Prostate gland (tissue), 2 donors: ENCODE measurements around the gene CHN1. TPM values are rescaled to one million over a fixed set of nuclear protein-coding genes. Genes with fewer than 3 reads are reported as not detected.

Source experiments
- DNase-seq: peaks from one replicate; pipeline ENCODE4 v3.0.0-alpha.2; 2019; ENCODE audit warnings: low spot score
- H3K27ac ChIP-seq, 2 donors: fragments of 200-600 bp; sonication (generic); 2 replicates each; pipeline ENCODE4 v1.5.1; 2017 to 2019
- H3K27me3 ChIP-seq: fragments of 200-600 bp; sonication (generic); replicated peaks from 2 replicates; pipeline ENCODE4 v1.5.1; 2019; ENCODE audit not compliant: insufficient read depth
- H3K36me3 ChIP-seq, 2 donors: fragments of 200-600 bp; sonication (generic); 1 replicate in 1 of 2; 2 replicates in 1 of 2; pipeline versions ENCODE4 v1.5.1 to v1.8.1; 2017 to 2019
- H3K4me1 ChIP-seq: fragments of 200-600 bp; sonication (generic); replicated peaks from 2 replicates; pipeline ENCODE4 v1.5.1; 2019
- H3K4me3 ChIP-seq, 2 donors: fragments of 200-600 bp; sonication (generic); 2 replicates each; pipeline ENCODE4 v1.5.1; 2017 to 2019
- H3K9me3 ChIP-seq: fragments of 200-600 bp; sonication (generic); 2 replicates; pipeline ENCODE4 v1.5.1; 2017
- POLR2A ChIP-seq: fragments of 450-650 bp; IDR thresholded peaks from one replicate; pipeline ENCODE4 v1.6.1; 2016; ENCODE audit warnings: antibody characterized with exemption, mild to moderate bottlenecking
- POLR2AphosphoS5 ChIP-seq: sonication (generic); formaldehyde crosslinking; IDR thresholded peaks from one replicate; pipeline ENCODE4 v1.6.1; 2017; ENCODE audit warnings: antibody characterized with exemption
- WGBS: methylation state at CpG from one replicate; pipeline ENCODE4 v1.1.5; 2018; 5-methylcytosine and 5-hydroxymethylcytosine counted together
- intact Hi-C: fragments of 100-400 bp; cut with DNase I; formaldehyde crosslinking; loops from one replicate; pipeline ENCODE4 v1.14.2; 2022
- total RNA-seq, 2 donors: library from RNA; depleted of rRNA; stranded (reverse); fragments of >200 nt; gene quantifications; one replicate each; pipeline ENCODE4 v1.1.0, GENCODE V29; 2016
- TF ChIP-seq, protein P1 (sequence below), 4 experiments: fragments of 200-600 bp in 2 of 4; fragments of 450-650 bp in 2 of 4; sonication (generic) in 2 of 4; IDR thresholded peaks; 1 replicate in 3 of 4; 2 replicates in 1 of 4; pipeline ENCODE4 v1.5.1; 2016 to 2019; ENCODE audit warnings: antibody characterized with exemption in 4 of 4, mild to moderate bottlenecking in 2 of 4, moderate library complexity in 2 of 4

The CHN1 gene
- total RNA-seq, 2 donors from 2014 or later, result 7.8 to 20.1 TPM

DNA sequence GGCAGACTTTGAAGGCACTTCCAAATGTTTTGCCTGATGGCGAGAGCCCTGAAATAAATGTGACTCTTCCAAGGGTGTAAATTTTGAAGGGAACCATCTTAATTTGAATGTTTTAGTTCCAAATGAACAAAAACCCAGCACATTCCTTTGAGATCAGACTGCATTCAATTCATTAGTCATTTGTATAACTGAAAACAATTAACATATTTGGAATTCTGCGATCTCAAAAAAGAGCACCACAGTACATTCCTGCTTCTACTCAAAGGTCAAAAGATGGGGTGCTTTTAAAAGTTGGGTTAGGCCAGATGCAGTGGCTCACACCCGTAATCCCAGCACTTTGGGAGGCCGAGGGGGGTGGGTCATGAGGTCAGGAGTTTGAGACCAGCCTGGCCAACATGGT lies 202.7 kb downstream of the CHN1 start:
- Histone ChIP-seq H3K4me1 (no peaks in the 10 kb centered on the region), H3K9me3 (no peaks in the 10 kb centered on the region), H3K36me3 (no peaks in the 10 kb centered on the region), H3K4me3 (no peak overlapping the region), H3K27me3 (no peaks in the 10 kb centered on the region), H3K27ac (no peak overlapping the region)
- intact Hi-C loops, result no loop called here
- TF ChIP-seq POLR2AphosphoS5 (no peak), POLR2A (no peak)
- TF ChIP-seq, protein P1, sequence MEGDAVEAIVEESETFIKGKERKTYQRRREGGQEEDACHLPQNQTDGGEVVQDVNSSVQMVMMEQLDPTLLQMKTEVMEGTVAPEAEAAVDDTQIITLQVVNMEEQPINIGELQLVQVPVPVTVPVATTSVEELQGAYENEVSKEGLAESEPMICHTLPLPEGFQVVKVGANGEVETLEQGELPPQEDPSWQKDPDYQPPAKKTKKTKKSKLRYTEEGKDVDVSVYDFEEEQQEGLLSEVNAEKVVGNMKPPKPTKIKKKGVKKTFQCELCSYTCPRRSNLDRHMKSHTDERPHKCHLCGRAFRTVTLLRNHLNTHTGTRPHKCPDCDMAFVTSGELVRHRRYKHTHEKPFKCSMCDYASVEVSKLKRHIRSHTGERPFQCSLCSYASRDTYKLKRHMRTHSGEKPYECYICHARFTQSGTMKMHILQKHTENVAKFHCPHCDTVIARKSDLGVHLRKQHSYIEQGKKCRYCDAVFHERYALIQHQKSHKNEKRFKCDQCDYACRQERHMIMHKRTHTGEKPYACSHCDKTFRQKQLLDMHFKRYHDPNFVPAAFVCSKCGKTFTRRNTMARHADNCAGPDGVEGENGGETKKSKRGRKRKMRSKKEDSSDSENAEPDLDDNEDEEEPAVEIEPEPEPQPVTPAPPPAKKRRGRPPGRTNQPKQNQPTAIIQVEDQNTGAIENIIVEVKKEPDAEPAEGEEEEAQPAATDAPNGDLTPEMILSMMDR (IDR thresholded peaks at IDR 0.05), result no peak
- 95% methylated on average over 4 of the region's 4 CpGs for WGBS
- DNase-seq, result no peak

DNA sequence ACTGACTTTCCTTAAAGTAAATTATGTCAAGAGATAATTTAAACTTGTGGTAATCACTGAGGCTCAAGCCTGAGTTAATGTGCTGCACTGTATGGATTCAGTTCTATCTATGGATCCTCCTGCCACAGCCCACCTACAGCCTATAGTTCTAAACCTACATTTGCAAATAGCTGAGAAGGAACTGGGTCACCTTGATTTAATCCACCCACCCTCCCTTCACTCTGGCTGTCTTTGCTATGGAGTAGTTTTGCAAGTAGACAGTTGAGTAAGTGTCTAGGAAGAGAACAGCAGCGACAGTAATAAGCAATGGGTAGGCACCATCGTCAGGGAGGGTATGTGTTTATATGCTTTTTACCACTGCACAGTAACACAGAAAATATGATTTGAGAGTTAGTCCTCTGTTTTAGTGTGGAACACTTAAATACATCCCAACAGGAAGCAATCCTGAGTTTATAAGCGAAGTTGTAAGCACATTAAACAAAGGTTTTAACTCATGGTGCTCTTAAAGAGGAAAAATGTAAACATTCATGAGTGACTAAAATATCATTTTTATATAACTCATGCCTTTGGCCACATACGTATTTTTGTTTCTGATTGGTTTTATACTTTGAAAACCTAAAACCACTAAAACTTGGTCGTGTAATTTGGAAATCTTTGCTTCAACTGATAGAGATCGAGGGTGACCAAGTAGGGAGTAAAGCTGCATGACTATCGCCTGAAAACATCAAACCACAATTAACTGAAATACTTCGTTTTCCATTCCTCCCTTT lies 204.6 kb downstream of the CHN1 start:
- no peaks in the 10 kb centered on the region for H3K4me1 ChIP-seq
- H3K27me3 ChIP-seq, result no peaks in the 10 kb centered on the region
- H3K9me3 ChIP-seq, result no peaks in the 10 kb centered on the region
- TF ChIP-seq POLR2A (no peak), POLR2AphosphoS5 (no peak)
- TF ChIP-seq, protein P1 (IDR thresholded peaks at IDR 0.05), result no peak
- intact Hi-C loops, result no loop called here
- 76% methylated on average over 8 of the region's 8 CpGs for WGBS
- H3K27ac ChIP-seq, result no peak overlapping the region
- H3K36me3 ChIP-seq, result no peaks in the 10 kb centered on the region
- H3K4me3 ChIP-seq, result no peak overlapping the region
- DNase-seq, result no peak

DNA sequence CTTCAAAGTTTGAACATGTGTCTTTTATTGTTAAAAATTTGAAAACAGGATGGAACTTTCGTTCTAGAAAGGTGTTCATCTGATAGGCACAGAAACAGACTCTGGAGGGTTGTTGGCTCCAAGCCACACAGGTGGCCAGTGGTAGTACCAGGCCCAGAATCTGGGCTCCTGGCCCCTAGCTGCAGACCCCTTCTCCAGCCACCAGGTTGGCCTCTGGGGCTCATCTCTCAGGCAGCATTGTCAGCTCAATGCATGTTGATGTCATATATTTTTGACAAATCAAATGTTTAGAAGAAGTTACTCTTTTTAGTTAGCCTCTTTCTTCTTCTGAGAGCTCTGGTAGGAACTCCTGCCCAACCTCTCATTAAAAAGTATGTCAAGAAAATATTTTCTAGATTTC lies 206.4 kb downstream of the CHN1 start:
- Histone ChIP-seq H3K36me3 (no peaks in the 10 kb centered on the region), H3K4me1 (no peaks in the 10 kb centered on the region), H3K27ac (no peak overlapping the region), H3K9me3 (no peaks in the 10 kb centered on the region), H3K4me3 (no peak overlapping the region), H3K27me3 (no peaks in the 10 kb centered on the region)
- TF ChIP-seq POLR2A, result no peak
- TF ChIP-seq, protein P1 (IDR thresholded peaks at IDR 0.05), result no peak
- TF ChIP-seq POLR2AphosphoS5, result no peak
- intact Hi-C loops, result no loop called here
- DNase-seq, result no peak
- WGBS, result 94% methylated on average over 1 of the region's 1 CpG

DNA sequence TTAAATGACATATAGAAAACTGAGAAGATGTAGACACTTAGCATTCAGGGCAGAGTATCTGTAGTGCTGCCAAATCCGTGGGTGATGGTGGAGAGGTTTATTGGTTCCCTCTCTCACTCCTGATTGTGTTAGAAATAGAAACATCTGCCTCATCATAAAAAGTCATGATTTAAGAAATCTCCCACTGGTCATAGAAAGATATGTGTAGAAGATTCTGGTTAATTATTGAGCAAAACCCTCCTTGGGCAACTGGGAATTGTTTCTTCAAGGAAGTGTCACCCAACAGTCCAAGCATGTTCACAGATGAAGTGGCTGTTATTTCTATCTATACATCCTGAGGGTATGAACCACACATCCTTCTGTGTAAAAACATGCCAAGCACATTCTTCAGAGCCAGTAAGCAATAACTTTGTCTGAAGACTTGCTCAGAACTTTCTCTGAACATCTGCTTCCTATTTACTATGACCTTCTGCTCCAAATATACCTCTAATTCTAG lies 207.4 kb downstream of the CHN1 start:
- TF ChIP-seq POLR2A, result no peak
- TF ChIP-seq, protein P1 (IDR thresholded peaks at IDR 0.05), result no peak
- TF ChIP-seq POLR2AphosphoS5, result no peak
- no peaks in the 10 kb centered on the region for H3K27me3 ChIP-seq
- no peak overlapping the region for H3K4me3 ChIP-seq
- no peak for DNase-seq
- no peak overlapping the region for H3K27ac ChIP-seq
- 50% methylated on average over 1 of the region's 1 CpG for WGBS
- H3K9me3 ChIP-seq, result no peaks in the 10 kb centered on the region
- intact Hi-C loops, result no loop called here
- no peaks in the 10 kb centered on the region for H3K36me3 ChIP-seq
- H3K4me1 ChIP-seq, result no peaks in the 10 kb centered on the region

DNA sequence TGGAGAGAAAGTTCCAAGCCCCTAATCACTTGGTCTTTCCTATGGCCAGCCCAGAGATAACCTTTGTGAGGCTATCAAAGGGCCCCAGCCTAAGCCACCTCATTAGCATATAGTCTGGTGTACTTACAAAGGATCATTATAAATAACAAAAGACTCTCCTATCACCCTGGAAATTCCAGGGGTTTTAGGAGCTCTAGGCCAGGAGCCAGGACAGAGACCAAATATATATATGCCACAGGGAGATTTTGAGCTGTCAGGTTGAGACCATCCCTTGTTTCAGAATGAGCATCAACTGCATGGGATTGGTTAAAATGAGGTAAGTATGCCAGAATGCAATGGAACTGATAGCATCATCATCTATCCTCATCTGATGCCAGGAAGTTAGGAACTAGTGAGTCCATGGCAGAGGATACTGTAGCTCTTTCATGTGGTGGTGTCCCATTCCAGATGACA lies 208.8 kb downstream of the CHN1 start:
- H3K27ac ChIP-seq, result no peak overlapping the region
- intact Hi-C loops, result no loop called here
- DNase-seq, result no peak
- no peak overlapping the region for H3K4me3 ChIP-seq
- H3K27me3 ChIP-seq, result no peaks in the 10 kb centered on the region
- no peak for TF ChIP-seq POLR2A
- TF ChIP-seq, protein P1 (IDR thresholded peaks at IDR 0.05), result no peak
- no peaks in the 10 kb centered on the region for H3K9me3 ChIP-seq
- no peaks in the 10 kb centered on the region for H3K4me1 ChIP-seq
- H3K36me3 ChIP-seq, result no peaks in the 10 kb centered on the region
